Endothelial cell of umbilical vein (primary cell): Measurements from ENCODE around the gene YY1. TPM values are rescaled to one million over a fixed set of nuclear protein-coding genes. Genes with fewer than 3 reads are reported as not detected.

Source experiments
- BruUV-seq: library from RNA; stranded (reverse); fragments of 400-500 nt; replicated peaks from 2 replicates; lab custom pipeline; 2021; lab: Mats Ljungman, UMichigan
- CTCF ChIA-PET: fragments of 300-600, 350-600 bp; sonication (Branson Sonifier 250); formaldehyde crosslinking; loops from one replicate; lab custom pipeline; 2021; ENCODE audit warnings: antibody characterized with exemption, inconsistent platforms; lab: Charles Lee
- POLR2A ChIA-PET: fragments of 300-600, 350-600 bp; sonication (Branson Sonifier 250); formaldehyde crosslinking; loops from one replicate; lab custom pipeline; 2021; ENCODE audit warnings: antibody characterized with exemption, inconsistent platforms; lab: Charles Lee
- DNase-seq: peaks from one replicate; pipeline ENCODE4 v3.0.0-alpha.2; 2011; ENCODE audit warnings: low read depth, low spot score
- FAIRE-seq: peaks from 2 replicates; lab custom pipeline; 2011; peaks lifted over from hg19 to GRCh38; lab: Jason Lieb, UNC
- H2AFZ ChIP-seq: 2 replicates; pipeline ENCODE4 v1.6.0; 2012; ENCODE audit warnings: low read depth, low read length, control low read depth, inconsistent platforms
- H3K27ac ChIP-seq: 2 replicates; pipeline ENCODE4 v1.5.1; 2011; ENCODE audit warnings: low read depth, mild to moderate bottlenecking, control low read depth, low read length, moderate library complexity; ENCODE audit not compliant: insufficient read depth
- H3K27me3 ChIP-seq, 2 experiments: 2 replicates each; pipeline versions ENCODE4 v1.6.0 to v1.6.1; 2011; ENCODE audit warnings: low read length in 2 of 2, mixed read lengths in 1 of 2; ENCODE audit not compliant: control insufficient read depth in 2 of 2, insufficient read depth in 2 of 2
- H3K36me3 ChIP-seq, 2 experiments: 2 replicates in 1 of 2; 3 replicates in 1 of 2; pipeline ENCODE4 v1.5.1; 2011; ENCODE audit warnings: low read length in 2 of 2, mild to moderate bottlenecking in 1 of 2, moderate library complexity in 1 of 2; ENCODE audit not compliant: control insufficient read depth in 2 of 2, insufficient read depth in 2 of 2; ENCODE audit errors: extremely low read depth in 1 of 2
- H3K4me1 ChIP-seq: 3 replicates; pipeline ENCODE4 v1.5.1; 2011; ENCODE audit warnings: mild to moderate bottlenecking, low read length; ENCODE audit not compliant: control insufficient read depth, insufficient read depth; ENCODE audit errors: extremely low read depth
- H3K4me2 ChIP-seq: 2 replicates; pipeline ENCODE4 v1.6.1; 2011; ENCODE audit warnings: low read length, control low read depth, mixed read lengths; ENCODE audit not compliant: insufficient read depth
- H3K4me3 ChIP-seq, 3 experiments: fragments of 200-600 bp in 1 of 3; sonication (generic), shearing (Covaris generic) in 1 of 3; replicated peaks in 1 of 3; 2 replicates each; pipeline ENCODE4 v1.5.1; 2011 to 2016; ENCODE audit warnings: control low read depth in 3 of 3, low read length in 3 of 3, mild to moderate bottlenecking in 2 of 3, inconsistent platforms in 1 of 3, low read depth in 1 of 3, moderate library complexity in 1 of 3; ENCODE audit not compliant: insufficient read depth in 1 of 3
- H3K79me2 ChIP-seq: 2 replicates; pipeline ENCODE4 v1.6.0; 2012; ENCODE audit warnings: low read length, inconsistent platforms; ENCODE audit not compliant: control insufficient read depth, insufficient read depth
- H3K9ac ChIP-seq: replicated peaks from 2 replicates; pipeline ENCODE3; 2011; ENCODE audit warnings: low read length, control low read depth; ENCODE audit not compliant: insufficient read depth; ENCODE audit errors: extremely low read depth
- H3K9me1 ChIP-seq: replicated peaks from 3 replicates; pipeline ENCODE4 v1.6.0; 2011; ENCODE audit warnings: mild to moderate bottlenecking, low read length; ENCODE audit not compliant: control insufficient read depth, insufficient read depth; ENCODE audit errors: extremely low read depth
- H3K9me3 ChIP-seq: replicated peaks from 2 replicates; pipeline ENCODE4 v1.5.1; 2012; ENCODE audit warnings: low read length, inconsistent platforms; ENCODE audit not compliant: control insufficient read depth, insufficient read depth
- H4K20me1 ChIP-seq: replicated peaks from 2 replicates; pipeline ENCODE3; 2011; ENCODE audit warnings: mild to moderate bottlenecking, low read length; ENCODE audit not compliant: control insufficient read depth, insufficient read depth; ENCODE audit errors: extremely low read depth
- EZH2 ChIP-seq: IDR thresholded peaks from 2 replicates; pipeline ENCODE4 v1.6.1; 2012; ENCODE audit warnings: borderline replicate concordance, low read depth, mild to moderate bottlenecking, moderate library complexity, low read length, inconsistent platforms; ENCODE audit not compliant: severe bottlenecking
- FOS ChIP-seq: IDR thresholded peaks from 2 replicates; pipeline ENCODE4 v1.6.1; 2011; ENCODE audit warnings: mild to moderate bottlenecking, low read length, moderate library complexity, borderline replicate concordance; ENCODE audit not compliant: insufficient read depth
- GATA2 ChIP-seq: IDR thresholded peaks from 2 replicates; pipeline ENCODE4 v1.7.0; 2011; ENCODE audit warnings: low read depth, mild to moderate bottlenecking, moderate library complexity, mixed read lengths, low read length; ENCODE audit not compliant: insufficient read length, insufficient read depth
- JUN ChIP-seq: IDR thresholded peaks from 2 replicates; pipeline ENCODE4 v1.6.1; 2011; ENCODE audit warnings: borderline replicate concordance, low read depth; ENCODE audit not compliant: insufficient read length, insufficient read depth
- MYC ChIP-seq: IDR thresholded peaks from one replicate; pipeline ENCODE4 v1.6.1; 2011; ENCODE audit warnings: mild to moderate bottlenecking, low read depth, low read length
- POLR2A ChIP-seq: IDR thresholded peaks from 2 replicates; pipeline ENCODE4 v1.6.1; 2012; ENCODE audit warnings: low read depth, mild to moderate bottlenecking, control low read depth, low read length
- POLR2AphosphoS5 ChIP-seq: IDR thresholded peaks from 2 replicates; pipeline ENCODE4 v1.6.1; 2012; ENCODE audit warnings: low read depth, mild to moderate bottlenecking, control low read depth, low read length, moderate library complexity; ENCODE audit not compliant: insufficient read depth
- dilution Hi-C: fragments of 300-500 bp; cut with MboI; formaldehyde crosslinking; loops from one replicate; pipeline ENCODE4 v1.15.0; 2019; ENCODE audit warnings: low sequenced_read_pairs; ENCODE audit not compliant: extremely low pct_ligation_motif_present
- intact Hi-C: fragments of 100-400 bp; cut with micrococcal nuclease; formaldehyde crosslinking; loops from one replicate; pipeline ENCODE4 v1.10.0; 2022
- polyA plus RNA-seq, 4 experiments: library from polyadenylated mRNA; depleted of rRNA in 3 of 4; stranded (reverse) in 3 of 4; unstranded in 1 of 4; fragments of >200 nt; gene quantifications; 2 replicates each; pipeline versions ENCODE4 v1.2.1 to v1.2.3, GENCODE V29; 2011 to 2012; ENCODE audit warnings: missing spikeins in 1 of 4
- total RNA-seq: library from RNA; stranded (reverse); gene quantifications from 2 replicates; pipeline ENCODE4 v1.2.3, GENCODE V29; 2021
- TF ChIP-seq, protein P1 (sequence below): IDR thresholded peaks from 2 replicates; pipeline ENCODE4 v1.6.1; 2011; ENCODE audit not compliant: insufficient read depth, insufficient read length
- TF ChIP-seq, protein P2 (sequence below), 2 donors: IDR thresholded peaks; 1 replicate in 1 of 2; 2 replicates in 1 of 2; pipeline ENCODE4 v1.5.1; 2011; ENCODE audit warnings: low read length in 2 of 2, mild to moderate bottlenecking in 2 of 2, moderate library complexity in 2 of 2, control low read depth in 1 of 2, inconsistent platforms in 1 of 2, low read depth in 1 of 2; ENCODE audit not compliant: insufficient read depth in 1 of 2; ENCODE audit errors: extremely low read depth in 1 of 2

Gene YY1
- total and polyA plus RNA-seq, 2 donors (not counting 3 experiments of a cell fraction or from before 2014, with no cell fraction given): 23.5 to 78.6 TPM

DNA sequence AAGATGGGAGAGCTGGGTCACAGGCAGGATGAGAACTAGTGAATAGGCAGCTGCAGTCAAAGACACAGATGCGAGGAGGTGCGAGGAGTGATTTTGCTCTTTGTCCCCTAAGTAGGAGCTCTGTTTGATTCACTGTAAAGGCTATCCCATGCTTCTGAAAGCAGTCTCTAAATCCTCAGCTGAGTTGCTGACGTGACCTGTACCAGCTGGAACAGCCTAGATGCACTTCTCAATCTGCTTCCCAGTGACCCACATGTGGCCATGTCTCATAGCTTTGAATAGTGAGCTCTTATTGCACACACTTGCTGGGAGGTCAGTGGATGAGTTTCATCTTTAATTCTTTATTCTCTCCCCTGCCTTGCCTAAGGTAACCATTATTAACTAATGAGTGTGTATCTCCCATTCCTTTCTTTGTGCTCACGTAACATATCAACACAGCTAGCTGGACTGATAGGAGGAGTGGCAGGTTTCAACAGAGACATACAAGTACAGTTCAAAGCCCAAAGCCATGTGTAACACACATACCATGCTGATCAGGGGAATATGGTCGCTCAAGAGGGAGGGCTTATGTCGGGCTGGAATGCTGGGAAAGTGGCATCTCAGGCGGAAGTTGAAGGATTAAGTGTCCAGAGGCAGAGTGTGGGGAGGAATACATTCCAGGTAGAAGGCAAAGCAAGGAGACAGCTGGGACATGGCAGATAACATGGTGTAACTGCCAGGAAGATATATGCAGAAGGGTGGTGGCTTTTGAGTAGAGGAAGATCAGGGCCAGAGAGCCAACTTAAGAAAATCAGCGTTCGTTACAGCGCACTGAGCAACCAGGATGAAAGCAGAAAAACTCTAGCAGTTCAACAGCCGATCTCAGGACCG, 15.4 kb upstream of the YY1 start:
- intact Hi-C loops: no loop called here
- no peak overlapping the region for H3K4me2 ChIP-seq
- TF ChIP-seq EZH2: no peak
- TF ChIP-seq FOS: no peak
- no peak for TF ChIP-seq GATA2
- TF ChIP-seq MYC: no peak
- TF ChIP-seq POLR2AphosphoS5: no peak
- TF ChIP-seq, protein P1, sequence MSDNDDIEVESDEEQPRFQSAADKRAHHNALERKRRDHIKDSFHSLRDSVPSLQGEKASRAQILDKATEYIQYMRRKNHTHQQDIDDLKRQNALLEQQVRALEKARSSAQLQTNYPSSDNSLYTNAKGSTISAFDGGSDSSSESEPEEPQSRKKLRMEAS: no peak
- TF ChIP-seq, protein P2, sequence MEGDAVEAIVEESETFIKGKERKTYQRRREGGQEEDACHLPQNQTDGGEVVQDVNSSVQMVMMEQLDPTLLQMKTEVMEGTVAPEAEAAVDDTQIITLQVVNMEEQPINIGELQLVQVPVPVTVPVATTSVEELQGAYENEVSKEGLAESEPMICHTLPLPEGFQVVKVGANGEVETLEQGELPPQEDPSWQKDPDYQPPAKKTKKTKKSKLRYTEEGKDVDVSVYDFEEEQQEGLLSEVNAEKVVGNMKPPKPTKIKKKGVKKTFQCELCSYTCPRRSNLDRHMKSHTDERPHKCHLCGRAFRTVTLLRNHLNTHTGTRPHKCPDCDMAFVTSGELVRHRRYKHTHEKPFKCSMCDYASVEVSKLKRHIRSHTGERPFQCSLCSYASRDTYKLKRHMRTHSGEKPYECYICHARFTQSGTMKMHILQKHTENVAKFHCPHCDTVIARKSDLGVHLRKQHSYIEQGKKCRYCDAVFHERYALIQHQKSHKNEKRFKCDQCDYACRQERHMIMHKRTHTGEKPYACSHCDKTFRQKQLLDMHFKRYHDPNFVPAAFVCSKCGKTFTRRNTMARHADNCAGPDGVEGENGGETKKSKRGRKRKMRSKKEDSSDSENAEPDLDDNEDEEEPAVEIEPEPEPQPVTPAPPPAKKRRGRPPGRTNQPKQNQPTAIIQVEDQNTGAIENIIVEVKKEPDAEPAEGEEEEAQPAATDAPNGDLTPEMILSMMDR (IDR thresholded peaks at IDR 0.05; ENCODE audit: extremely low read depth in 1 of 2, insufficient read depth in 1 of 2, low read depth in 1 of 2, low read length in 2 of 2): no peak
- TF ChIP-seq JUN: no peak
- TF ChIP-seq POLR2A: no peak
- CTCF ChIA-PET: interaction anchor here (0.9 to 1.5 kb wide), 4 partner anchors 12 to 253 kb away, joined by 3 read pairs; no protein-coding TSS in a partner anchor
- H3K9me1 ChIP-seq: no peaks in the 10 kb centered on the region
- no TSS peak for BruUV-seq
- DNase-seq: no peak
- no peaks in the 10 kb centered on the region for H3K27me3 ChIP-seq
- dilution Hi-C loops: no loop called here
- no peak for FAIRE-seq
- H3K9ac ChIP-seq: no peak overlapping the region
- H3K9me3 ChIP-seq: no peaks in the 10 kb centered on the region
- H3K4me3 ChIP-seq: no peak overlapping the region
- no peaks in the 10 kb centered on the region for H3K79me2 ChIP-seq
- POLR2A ChIA-PET: no interaction called here
- no peak overlapping the region for H3K27ac ChIP-seq
- H3K4me1 ChIP-seq: peaks cover 19% of the 10 kb centered on the region
- no peak overlapping the region for H2AFZ ChIP-seq
- no peaks in the 10 kb centered on the region for H3K36me3 ChIP-seq
- no peaks in the 10 kb centered on the region for H4K20me1 ChIP-seq
